GM19467 (cell line): ENCODE results near the gene THSD4.
"Not testable (repeated sequence)": the region's sequence is repeated elsewhere in the genome, so short reads cannot be mapped to it uniquely, and the experiment has no call there.

Source experiments
- ATAC-seq: cut with Tn5 transposase; IDR thresholded peaks from one replicate; pipeline ENCODE4 v1.9.1; 2021; ENCODE audit warnings: mild to moderate bottlenecking, moderate library complexity; ENCODE audit not compliant: unreplicated experiment

THSD4 gene

GRCh38 chr15:71410347-71410746 lies 295.1 kb downstream of the THSD4 start:
- no peak for ATAC-seq

DNA sequence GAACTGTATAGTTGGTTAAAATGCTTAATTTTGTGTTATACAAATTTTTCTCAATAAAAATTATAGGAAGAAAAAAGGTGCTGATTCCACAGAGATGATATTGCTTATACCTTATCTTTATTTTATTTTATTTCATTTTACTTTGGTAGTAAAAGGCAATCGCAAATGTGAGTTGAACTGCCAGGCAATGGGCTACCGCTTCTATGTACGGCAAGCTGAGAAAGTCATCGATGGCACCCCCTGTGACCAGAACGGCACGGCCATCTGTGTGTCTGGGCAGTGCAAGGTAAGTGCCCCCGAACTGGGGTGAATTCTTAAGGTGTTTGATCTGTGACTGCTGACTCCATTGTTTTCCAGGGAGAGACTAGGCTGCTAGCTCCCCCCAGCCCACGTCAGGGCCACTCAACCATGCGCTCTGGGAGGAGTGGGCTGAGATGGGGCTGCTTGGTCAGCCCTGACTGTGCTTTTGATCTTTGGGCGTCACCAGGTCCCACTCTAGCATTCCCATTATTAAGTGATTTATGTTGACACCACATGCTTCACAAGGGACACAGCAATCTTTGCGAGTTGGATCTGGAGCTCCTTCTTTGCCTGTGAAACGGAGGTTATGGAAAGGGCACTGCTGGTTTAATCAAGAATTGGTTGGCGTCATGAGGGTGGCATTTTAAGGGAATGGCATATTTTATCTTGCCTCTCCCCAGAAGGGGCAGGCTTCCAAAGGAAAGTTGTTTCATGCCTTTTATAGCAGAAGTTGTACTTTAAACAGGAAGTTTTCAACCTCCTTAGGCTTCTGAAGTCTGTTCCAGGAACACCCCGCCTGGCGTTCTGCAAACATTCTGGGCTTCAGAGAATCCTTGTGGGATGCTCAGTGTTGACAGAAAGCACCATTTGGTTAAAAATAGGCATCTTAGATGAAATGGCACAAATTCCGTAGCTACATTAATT lies 296.5 kb downstream of the THSD4 start:
- ATAC-seq: no peak

- no peak for ATAC-seq
These were observed 298.1 kb downstream of the THSD4 start for GRCh38 chr15:71413419-71413818.

GRCh38 chr15:71414853-71415252 lies 299.6 kb downstream of the THSD4 start:
- ATAC-seq: no peak

- no peak for ATAC-seq
These were observed 307.4 kb downstream of the THSD4 start for GRCh38 chr15:71422530-71423259.

DNA sequence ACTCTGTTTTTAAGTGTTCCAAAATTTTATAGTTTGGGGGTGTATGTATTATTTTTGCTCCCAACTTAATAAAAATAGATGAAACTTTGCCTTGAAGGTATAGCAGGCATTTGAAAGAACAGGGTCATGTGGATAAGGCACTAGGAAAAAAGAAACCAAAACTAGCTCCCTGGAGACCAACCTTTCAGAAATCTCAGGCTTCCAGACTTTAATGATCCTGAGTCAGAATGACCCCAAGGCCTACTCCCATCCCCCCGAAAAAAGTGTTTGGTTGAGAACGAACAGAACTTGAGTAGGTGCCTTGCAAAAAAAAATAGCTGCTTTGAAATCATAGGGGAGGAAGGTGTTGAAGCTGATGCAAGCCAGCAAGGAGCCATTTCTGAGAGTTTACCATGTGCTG lies 309.5 kb downstream of the THSD4 start:
- no peak for ATAC-seq

GRCh38 chr15:71425388-71425787 lies 310.1 kb downstream of the THSD4 start:
- ATAC-seq: no peak

DNA sequence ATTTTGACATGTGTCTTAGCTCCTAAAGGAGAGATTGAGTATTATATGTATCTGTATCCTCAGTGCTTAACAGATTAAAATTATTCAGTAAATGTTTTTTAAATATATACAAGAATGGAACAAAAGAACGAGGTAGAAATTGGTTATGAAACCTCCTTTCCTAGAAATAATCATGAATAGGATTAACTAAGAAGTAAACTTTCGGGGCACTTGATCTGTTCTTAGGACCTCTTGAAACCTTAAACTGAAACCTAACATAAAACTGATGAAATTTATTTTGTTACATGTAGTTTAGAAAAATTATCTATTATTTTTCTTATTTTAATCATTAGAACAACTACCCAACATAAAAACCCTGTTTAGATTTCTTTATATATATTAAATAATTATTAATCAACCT lies 311.5 kb downstream of the THSD4 start:
- no peak for ATAC-seq

GRCh38 chr15:71430782-71431181 lies 315.5 kb downstream of the THSD4 start:
- no peak for ATAC-seq

DNA sequence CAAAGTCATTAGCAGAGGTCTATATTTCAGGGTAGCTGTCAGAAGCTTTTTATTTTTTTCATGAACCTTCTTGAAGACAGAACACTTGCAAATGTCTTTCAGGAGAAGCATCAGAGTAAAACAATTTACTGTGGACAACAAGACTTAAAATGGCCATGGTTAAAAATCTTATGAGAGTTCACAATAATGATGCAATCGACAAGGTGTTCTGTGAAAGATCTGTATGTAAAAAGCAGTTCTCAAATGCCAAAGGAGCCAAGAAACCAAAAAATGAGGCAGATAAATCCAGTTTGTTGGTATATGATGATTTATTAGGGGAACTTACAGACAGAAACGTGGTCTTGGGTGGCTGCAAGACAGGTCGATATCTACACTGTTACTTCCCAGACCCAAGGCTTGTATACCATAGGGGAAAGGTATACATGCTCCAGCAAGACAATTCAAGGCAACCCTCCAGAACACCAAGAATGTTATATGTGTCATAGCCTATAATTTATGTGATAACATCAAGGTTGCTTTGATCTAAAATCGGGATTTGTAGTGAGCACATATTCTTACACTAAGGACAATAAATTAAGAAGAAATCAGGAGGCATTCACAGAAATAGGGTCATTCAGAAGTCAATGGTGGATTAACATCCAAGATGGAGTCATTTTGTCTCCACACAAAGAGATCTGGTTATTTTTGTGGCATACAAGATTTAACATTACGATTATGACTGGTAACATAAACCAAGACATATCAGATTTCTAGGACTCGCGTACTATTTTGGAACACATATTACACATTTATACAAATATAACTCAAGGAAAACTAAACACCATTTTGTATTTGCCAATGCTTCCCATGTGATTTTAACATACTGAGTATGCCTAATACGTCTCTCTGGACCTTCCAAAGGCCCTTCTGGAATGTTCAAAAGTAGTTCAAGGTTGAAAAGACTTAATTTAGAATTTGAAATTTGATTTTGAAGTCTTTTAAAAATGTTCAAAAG lies 316.4 kb downstream of the THSD4 start:
- no peak for ATAC-seq

- no peak for ATAC-seq
These were observed 318.1 kb downstream of the THSD4 start for GRCh38 chr15:71433402-71433801.

DNA sequence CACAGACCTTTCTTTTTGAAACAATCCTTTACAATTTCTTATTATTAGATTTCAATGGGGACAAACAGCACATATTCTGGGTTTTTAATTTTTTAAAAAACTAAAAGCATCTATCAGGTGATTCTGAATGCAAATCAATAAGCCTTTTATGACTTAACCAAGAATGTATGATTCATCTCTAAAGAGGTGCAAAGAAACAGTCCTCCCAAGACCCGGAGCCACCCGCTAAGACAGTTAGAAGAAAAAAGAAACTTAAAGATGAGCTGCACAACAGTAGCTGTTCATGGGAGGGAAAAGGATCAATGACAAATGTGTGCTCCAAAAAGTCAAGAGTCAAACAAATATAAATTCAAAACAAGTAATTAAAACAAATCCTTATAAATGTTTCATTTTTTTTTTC lies 319.5 kb downstream of the THSD4 start:
- ATAC-seq: no peak

GRCh38 chr15:71435552-71435951 lies 320.3 kb downstream of the THSD4 start:
- no peak for ATAC-seq

DNA sequence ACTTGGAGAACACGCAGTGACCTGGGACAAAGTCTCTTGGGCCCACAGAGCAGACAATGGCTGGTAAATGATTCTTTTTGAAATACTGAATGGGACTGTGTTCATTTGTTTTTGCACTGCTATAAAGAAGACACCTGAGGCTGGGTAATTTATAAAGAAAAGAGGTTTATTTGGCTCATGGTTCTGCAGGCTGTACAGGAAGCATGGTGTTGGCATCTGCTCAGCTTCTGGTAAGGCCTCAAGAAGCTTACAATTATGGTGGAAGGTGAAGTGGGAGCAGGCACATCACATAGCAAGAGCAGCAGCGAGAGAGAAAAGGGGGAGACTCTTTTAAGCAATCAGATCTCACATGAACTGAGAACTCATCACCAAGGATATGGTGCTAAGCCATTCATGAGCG lies 321.6 kb downstream of the THSD4 start:
- no peak for ATAC-seq

DNA sequence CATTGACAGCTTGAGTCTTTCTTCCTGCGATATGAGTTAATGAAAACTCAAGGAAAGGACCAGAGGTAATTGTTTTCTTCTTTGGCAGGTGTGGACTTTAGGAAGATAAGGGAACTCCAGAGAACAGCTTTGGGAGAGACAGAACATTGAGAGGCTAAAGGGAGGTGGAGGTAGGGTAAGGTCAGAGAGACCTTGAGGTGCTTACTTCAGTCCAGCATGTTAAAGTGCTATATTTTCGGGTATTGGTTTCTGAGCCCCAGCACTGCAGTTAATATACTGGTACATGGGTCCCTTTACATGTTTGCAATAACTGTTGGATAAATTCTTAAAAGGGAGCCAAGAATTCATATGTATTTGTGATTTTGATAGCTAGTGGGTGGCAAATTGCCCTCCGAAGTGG lies 322.1 kb downstream of the THSD4 start:
- no peak for ATAC-seq

DNA sequence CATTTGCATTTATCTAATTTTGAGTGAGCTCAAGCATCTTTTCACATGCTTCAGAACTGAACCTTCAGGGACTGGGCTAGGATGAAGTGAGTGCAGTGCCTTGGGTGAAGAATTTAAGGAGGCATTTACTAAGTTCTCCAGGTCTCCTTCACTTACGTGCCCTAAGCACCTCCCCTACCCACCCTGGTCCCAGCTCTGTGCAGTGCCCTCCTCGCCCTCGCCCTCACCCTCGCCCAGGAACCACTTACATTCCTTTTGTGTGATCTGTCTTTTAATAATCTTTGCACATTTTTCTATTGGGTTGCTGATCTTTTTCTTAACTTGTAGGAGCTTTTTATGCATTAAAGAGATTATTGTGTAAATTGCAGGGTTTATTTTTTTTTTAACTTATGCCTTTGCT lies 322.6 kb downstream of the THSD4 start:
- no peak for ATAC-seq

DNA sequence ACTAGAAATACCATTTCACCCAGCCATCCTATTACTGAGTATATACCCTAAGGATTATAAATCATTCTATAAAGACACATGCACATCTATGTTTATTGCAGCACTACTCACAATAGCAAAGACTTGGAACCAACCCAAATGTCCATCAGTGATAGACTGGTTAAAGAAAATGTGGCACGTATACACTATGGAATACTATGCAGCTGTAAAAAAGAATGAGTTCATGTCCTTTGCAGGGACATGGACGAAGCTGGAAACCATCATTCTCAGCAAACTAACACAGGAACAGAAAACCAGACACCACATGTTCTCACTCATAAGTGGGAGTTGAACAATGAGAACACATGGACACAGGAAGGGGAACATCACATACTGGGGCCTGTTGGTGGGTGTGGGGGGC lies 324.2 kb downstream of the THSD4 start:
- ATAC-seq: not testable (repeated sequence)

- ATAC-seq: no peak
These were observed 325.3 kb downstream of the THSD4 start for GRCh38 chr15:71440489-71441110.

- ATAC-seq: no peak
These were observed 328.3 kb downstream of the THSD4 start for GRCh38 chr15:71443538-71443937.

DNA sequence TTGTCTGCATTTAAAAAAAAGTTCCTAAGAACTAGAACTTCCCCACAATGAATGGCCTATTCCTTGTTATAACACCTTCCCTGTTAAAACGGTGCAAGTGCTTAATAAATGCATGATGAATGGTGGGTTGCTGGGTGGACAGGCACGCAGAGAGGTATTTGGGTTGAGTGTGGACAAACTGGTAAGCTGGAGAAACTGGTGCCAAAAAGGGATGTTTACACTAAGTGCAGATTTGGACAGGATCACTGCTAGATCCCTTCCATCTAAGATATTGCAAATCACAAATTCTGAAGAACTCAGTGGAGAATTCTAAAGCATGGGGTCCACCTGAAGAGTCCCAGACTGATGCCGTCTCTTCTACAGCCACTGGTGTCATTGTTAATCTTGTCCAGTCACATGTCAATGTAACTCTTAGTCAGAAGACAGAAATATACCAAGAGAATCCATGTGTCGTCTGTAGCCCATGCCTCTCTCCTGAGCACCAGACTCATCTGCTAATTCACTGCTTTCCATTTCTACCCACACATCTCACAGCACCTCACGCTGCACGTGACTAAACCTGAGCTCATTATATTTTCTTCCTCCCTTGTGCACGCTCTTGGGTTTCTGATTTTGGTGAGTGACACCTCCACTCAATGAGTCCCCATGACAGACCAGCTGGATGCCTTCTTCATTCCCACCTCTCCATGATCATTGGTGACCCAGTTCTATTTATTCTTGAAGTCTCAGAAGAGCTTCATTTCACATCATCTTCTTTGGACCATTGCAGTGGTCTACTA lies 328.9 kb downstream of the THSD4 start:
- ATAC-seq: no peak
